ENCODE measurements around the gene CCDC158.

CCDC158 gene

DNA sequence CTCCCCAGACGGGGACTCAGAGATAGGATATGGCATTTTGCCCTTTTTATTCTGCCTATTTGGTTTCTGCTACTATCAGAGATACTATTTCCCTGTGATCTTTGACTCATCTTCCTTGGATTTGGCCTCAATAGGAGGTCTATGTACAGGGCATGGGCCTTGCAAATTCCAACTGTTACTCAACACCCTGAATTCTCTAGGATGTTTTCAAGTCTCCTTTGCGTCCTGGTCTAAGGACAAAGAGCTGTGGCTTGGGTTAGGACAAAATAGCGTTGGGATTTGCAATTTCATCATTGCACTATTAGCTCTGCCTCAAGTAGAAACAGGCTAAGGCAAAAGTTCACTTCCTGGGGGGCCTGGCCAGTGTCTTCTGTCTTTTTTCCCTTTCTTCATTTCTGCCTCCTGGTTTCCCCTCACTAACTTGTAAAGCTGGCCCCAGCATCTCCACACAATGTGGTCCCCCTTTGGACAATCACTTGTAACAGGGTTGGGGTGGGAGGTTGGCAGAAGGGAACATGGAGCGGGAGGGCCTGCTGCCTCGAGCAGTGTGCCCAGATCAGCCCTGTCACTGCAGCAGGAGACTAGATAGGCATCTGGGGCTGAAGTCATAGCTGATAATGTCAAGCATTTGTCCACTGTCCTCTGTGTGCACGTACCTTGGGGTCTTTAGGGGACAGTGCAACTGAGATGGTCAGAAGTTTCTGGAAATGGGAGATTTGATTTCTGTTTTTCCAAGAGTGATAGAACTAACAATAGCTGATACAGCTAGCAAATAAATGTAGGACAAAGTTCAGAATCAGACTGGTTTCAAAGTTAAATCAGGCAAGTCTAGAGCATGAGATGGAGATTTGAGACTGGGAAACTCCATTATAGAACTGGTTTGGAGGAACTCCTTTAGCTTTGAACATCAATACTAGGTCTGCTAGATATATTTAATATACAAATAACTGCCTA, 140.2 kb downstream of the CCDC158 start:
- no peak for DNase-seq (ENCODE audit: low spot score)

DNA sequence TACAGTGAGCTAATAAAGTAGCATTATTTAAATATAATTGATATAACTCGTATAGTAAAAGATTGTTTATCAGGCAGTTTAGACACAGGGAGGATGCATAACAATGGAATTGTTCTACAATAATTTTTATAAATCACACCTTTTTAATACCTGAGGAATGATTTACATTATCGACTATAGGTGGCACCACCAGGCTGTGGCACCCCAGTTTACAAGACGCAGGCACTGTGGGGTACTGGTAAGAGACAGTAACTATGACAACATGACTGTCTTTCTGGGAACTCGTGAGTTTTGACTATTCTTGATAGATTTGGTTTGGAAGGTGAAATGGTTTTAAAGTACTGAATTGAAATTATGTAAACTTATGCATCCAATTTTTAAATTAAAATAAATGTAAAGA, 141.5 kb downstream of the CCDC158 start:
- no peak for DNase-seq (ENCODE audit: low spot score)

DNA sequence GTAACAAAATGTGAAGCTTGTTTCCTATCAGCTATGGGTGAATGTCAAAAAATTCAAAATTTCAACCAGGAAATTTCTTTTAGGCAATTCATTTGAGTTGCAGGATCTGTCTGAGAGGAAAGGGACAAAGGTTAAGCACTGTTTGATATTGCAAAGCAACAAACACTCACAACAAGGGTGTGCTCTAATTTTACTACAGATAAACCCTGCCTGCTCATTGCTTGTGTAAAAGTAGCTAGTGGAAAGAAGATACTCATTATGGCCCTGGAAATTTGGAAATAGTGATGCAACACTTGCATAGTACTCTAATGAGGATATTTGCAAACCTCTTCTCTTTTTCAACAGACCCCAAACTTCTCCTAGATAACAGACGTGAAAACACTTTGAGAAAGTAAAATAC, 142.4 kb downstream of the CCDC158 start:
- no peak for DNase-seq (ENCODE audit: low spot score)

DNA sequence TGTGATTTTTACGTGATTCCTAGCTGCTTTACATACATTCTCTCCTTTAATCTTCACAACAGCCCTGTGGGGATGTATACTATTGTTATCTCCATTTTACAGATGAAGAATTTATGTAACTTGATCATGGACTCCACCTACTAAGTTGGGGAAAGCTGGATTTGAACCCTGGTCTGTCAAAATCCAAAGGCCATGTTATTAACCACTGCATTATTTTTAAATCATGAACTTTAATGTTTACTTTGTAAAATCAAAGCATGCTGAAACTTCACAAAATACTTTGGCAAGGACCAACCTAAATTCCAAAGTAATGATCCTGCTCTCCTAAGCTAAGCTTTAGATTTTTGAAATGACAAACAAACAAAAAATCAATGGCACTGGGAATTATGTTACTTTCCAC, 143.3 kb downstream of the CCDC158 start:
- no peak for DNase-seq (ENCODE audit: low spot score)

DNA sequence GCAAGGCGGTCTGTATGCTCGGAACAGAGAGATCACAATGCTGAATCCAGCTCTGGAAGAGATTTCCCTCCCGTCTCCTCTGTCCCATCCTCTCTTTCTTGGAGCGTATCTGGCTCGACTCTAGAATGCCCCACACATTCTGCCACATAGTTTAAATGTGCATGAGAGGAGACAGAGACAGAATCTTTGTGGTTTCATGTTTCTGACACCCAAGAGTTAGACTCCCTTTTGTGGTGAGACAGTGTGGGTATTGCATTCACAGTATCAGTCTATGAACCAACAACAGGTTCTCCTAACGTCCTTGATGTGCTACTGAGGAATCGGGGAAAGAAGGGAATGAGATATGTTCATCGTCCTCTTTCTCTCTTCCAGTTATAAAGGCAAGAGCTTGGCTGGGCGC, 144.1 kb downstream of the CCDC158 start:
- no peak for DNase-seq (ENCODE audit: low spot score)

DNA sequence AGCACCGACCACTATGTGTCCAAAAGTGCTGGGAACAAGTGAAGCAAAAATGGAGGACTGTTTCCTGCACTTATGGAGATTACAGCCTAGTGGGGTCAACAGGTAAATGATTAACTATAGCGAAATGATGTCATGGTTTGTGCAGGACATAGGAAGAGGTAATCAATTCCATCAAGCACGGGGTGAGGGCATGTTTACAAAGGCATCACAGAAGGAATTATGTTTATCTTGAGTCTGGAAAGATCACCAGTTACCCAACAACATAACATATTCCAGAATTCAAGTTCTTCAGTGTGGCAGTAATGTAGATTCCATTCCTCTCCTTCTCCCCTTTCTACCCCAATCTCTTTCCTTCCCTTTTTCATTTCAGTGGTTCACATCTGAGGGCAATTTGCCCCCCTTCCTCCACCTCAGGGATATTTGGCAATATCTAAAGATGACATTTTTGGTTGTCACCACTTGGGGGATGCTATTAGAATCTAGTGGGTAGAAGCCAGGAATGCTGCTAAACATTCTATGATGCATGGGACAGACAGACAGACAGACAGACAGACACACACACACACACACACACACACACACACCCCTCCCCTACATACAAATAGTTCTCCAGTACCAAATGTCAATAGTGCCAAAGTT, 145.3 kb downstream of the CCDC158 start:
- no peak for DNase-seq (ENCODE audit: low spot score)

DNA sequence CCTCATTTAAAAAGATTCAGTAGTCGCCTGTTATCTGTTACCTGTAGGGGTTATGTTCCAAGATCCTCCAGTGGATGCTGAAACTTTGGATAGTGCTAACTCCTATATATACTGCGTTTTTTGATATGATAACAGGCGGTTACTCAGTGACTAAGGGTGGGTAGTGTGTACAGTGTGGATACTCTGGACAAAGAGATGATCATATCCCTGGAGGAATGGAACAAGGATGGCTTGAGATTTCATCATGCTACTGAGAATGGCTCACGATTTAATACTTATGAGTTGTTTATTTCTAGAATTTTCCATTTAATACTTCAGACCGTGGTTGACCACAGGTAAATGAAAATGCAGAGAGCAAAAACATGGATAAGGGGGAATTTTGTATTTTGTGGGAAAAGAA, 147.9 kb downstream of the CCDC158 start:
- no peak for DNase-seq (ENCODE audit: low spot score)

DNA sequence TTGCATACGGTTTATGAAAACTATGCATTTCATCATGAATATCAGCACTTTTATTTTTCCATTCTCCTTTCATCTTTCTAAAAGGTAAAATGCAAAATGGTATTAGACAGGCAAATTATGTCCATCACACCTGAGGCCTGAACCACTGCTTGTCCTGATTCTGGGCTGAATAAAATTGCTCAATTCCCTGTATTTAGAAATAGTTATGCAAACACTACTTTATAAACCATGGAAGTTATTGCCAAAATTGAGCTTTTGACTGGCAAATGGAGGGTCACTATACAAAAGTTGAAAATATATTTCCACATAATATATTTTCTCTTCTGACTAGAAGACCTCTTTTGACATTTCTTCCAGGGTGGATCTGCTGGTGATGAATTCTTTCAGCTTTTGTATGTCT, 148.4 kb downstream of the CCDC158 start:
- DNase-seq (ENCODE audit: low spot score): no peak

DNA sequence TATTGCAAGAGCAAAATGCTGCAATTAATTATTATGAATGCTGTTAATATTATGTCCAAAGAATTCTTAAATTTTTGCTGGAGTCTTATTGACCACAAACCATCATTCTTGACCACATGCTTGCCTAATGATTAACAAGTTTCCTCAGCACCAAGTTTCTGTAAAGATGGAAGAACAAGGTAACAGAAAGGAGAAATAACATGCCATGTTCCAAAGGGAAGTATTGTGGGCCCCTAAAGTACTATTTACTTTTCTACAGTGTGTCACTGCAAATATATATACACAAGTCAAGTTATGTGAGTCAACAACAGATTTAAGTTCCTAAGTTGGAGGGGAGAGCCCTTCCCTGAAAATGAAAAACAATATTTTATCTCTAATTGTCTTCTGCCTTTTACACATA, 148.9 kb downstream of the CCDC158 start:
- DNase-seq (ENCODE audit: low spot score): no peak

DNA sequence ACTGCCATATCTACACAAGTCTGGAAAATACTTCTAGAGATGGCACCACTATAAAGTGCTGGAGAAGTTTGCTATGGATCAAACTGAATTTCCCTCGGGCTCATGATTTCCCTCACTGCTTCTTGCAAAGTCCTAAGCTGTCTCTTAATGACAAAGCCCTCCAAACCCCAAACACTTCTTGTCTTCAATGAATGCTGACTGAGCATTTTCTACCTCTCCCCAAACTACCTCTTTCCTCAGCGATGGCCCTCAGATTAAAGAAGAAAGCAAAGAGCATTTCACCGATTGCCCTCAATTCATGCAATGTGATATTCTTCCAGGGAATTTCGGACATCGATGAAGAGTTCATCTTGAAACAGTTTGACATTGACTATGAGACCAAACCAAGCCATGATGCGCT, 149.7 kb downstream of the CCDC158 start:
- no peak for DNase-seq (ENCODE audit: low spot score)

DNA sequence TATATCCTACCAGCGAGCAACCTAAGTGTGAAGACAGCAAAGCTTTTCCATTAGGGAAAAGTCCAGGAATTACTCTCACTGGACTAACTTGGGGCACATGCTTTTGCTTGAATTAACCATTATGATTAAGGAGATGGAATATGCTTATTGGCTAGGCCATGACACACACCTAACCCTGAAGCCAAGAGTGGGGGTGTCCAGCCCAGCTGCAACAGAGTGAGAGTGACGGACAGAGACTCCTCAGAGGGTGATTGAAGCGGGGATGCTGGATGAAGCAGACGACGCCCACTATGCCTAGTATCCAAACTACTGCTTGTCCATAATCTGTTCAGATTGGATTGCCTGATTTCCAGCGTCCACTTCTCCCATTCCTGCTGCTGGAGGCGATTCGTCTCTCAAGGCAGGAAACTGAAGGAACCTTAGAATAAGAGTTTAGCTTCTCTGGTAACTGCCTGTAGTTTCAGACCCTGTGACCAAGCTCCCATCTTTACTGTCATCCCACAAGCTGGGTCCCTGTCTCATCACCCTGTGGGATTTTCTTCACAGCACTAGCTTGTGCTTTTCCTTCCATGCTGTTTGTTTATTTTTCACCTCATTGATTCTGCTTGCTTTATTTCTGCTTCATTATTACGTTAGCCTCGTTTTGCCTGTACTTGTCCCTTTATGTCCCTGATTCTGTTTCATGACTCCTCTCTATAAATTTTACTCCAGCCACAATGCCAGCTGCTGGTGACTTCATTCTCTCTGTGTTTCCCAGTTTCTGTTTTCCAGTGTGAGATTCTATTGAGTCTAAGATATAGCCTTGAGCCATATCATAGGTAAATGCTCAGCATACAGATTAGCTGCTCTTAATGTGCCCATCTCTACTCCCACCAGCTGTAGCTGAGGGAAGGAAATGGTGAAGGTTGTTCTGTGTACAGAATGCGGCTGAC, 150.4 kb downstream of the CCDC158 start:
- no peak for DNase-seq (ENCODE audit: low spot score)

DNA sequence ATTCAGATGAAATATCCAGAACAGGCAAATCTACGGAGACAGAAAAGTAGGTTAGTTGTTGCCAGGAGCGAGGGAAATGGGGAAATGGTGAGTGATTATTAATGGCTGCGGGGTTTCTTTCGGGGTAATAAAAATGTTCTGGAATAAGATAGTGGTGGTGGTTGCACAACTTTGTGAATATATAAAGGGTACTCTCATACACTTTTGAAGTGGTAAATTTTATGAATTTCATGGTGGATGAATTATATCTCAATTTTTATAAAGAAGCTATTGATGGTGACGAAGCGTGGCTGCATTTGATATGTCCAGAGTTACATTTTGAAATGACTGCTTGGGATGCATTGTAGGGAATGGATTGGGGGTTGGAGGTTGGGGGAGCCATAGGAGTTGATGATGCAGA, 153.1 kb downstream of the CCDC158 start:
- no peak for DNase-seq (ENCODE audit: low spot score)

DNA sequence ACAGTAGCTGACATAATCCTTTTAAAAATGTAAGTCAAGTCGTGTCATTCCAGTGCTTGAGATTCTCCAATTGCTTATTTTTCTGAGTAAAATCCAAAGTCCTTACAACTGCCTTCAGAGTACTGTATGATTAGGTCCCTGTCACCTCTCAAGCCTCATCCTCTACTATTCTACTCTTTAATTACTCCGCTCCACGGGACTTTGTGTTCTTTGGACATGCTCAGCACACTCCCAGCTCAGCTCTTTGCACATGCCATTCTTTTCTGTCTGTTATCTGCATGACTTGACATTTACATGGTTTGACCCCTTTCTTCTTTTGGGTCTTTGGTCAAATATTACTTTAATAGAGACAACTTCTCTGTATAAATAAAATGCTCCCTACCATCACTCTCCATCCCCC, 154.3 kb downstream of the CCDC158 start:
- DNase-seq (ENCODE audit: low spot score): no peak

DNA sequence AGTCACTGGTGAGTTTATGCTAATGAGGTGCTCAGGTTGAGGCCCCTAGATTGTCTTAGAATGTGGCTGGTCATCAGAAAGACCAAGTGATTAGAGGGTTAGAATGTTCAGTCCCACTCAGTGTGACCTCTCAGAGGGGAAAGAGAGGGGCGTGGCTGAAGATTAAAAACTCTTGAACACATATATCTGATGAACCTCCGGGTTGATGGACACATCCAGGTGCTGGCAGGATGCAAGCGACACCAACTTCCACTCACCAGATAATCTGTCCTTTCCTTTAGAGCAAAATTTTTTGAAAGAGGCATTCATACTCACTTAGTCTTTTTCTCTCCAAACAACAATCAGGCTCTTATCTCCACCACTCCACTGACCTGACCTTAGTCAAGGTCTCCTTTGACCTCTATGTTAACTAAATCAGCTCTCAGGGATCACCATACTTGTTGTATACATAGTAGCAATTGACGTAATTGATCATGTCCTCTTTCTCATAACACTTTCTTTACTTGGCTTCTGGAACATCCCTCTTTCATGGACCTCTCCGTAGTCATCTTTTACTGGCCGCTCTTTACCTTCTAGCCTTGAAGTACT, 155.2 kb downstream of the CCDC158 start:
- DNase-seq (ENCODE audit: low spot score): no peak

Measured in LoVo (cell line).